ENCODE results near the gene TMEM178A.

- TF ChIP-seq POLR2A (IDR thresholded peaks at IDR 0.05) = no peak
- TF ChIP-seq, protein P1, sequence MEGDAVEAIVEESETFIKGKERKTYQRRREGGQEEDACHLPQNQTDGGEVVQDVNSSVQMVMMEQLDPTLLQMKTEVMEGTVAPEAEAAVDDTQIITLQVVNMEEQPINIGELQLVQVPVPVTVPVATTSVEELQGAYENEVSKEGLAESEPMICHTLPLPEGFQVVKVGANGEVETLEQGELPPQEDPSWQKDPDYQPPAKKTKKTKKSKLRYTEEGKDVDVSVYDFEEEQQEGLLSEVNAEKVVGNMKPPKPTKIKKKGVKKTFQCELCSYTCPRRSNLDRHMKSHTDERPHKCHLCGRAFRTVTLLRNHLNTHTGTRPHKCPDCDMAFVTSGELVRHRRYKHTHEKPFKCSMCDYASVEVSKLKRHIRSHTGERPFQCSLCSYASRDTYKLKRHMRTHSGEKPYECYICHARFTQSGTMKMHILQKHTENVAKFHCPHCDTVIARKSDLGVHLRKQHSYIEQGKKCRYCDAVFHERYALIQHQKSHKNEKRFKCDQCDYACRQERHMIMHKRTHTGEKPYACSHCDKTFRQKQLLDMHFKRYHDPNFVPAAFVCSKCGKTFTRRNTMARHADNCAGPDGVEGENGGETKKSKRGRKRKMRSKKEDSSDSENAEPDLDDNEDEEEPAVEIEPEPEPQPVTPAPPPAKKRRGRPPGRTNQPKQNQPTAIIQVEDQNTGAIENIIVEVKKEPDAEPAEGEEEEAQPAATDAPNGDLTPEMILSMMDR (IDR thresholded peaks at IDR 0.05) = no peak
These were observed 1.4 kb upstream of the TMEM178A start for GRCh38 chr2:39664232-39664887.
